Right ventricle myocardium superior (tissue), 1 donor: Measurements from ENCODE around the gene METTL6. TPM values are rescaled to one million over a fixed set of nuclear protein-coding genes. Genes with fewer than 3 reads are reported as not detected.

Experiments
- ATAC-seq: fragments of 200-7000 bp; cut with Tn5 transposase; one replicate; pipeline ENCODE4 v1.9.1; 2020; ENCODE audit warnings: mild to moderate bottlenecking; ENCODE audit not compliant: poor library complexity
- DNase-seq: peaks from one replicate; pipeline ENCODE4 v3.0.0-alpha.2; 2020
- intact Hi-C: fragments of 100-400 bp; cut with DNase I; formaldehyde crosslinking; loops from one replicate; pipeline ENCODE4 v1.11.2; 2022
- total RNA-seq: library from RNA; stranded (reverse); fragmentation: NEBNext Ultra II Directional; extraction: Animal tissue kit (Norgen Biotek cat#: 25700); gene quantifications from one replicate; pipeline ENCODE4 v1.2.1, GENCODE V29; 2021
- donor health status: DM: no; HTN: yes; CAD: no; lungs with severe emphysema.

The METTL6 gene
- total RNA-seq, 1 donor from 2014 or later = 8.5 TPM

DNA sequence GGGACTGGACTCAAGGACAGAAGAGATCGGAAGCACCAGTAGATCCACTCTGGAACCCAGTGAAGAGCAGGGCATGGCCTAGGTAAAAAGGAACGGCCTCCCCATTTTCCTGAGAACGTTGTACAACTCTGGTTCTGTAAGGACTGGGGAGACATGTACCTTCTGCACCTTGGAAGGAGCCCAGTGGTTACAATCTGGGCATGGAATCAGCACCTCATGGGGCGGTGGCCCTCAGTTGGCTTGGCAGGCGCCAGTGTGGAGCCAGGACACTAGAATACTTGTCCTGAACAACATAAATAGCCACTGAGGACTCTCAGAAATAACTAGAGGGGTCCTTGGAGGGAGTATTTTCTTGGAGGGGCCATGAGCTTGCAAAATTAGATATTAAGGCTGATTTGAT lies 25.6 kb upstream of the METTL6 start:
- DNase-seq (no peak), ATAC-seq (no peak)
- intact Hi-C loops = no loop called here

DNA sequence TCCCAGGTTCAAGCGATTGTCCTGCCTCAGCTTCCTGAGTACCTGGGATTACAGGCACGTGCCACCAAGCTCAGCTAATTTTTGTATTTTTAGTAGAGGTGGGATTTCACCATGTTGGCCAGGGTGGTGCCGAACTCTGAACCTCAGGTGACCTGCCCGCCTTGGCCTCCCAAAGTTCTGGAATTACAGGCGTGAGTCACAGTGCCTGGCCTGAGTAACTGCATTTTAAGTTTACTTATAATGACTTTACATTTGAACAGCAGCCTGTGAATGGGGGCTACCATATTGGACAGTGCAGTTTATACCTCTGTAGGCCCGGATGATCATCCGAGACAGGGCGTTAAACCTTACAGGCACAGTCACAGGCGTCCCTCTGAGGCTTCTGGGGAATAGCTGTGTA lies 24.8 kb upstream of the METTL6 start:
- intact Hi-C loops = no loop called here
- DNase-seq (no peak), ATAC-seq (no peak)

DNA sequence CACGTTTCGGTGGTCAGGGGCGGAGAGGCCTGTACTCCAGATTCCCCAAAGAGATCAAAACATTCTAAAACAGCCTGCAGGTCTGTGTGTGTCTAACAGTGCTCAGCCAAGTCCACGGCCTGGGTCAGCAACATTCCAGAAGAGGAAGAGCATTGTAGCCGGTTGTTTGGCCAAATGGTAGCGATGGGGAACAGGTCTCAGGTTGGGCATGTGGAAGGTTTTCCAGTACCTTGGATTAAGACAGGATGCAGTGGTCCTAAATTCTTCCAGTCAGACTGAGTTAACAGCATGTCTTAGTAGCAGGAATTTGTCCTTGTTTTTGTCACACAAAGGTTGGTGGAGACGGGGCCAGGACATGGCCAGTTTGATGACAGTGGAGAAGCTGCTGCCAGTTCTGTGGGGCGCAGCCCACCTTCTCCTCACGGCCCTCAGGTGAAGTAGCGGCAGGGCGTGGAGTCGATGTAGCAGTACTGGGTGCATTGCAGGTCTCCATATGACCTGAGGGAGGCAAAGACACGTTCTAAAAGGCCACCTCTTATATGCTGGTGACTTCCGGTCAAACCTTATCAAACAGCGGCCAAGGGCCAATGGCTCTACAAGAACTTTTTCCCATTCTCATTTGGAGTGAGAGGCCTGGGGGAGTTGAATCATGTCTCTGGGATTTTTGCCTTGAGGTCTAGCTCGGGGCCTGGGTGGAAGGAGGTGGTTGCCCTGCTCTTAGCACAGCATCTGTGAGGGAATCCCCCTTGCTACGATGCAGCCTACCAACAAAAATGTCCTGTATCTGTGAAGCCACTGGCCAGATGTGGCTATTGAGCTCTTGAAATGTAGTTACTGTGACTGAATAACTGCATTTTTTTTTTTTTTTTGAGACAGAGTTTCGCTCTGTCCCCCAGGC lies 24.1 kb upstream of the METTL6 start:
- no peak for ATAC-seq
- no peak for DNase-seq
- intact Hi-C loops = no loop called here

DNA sequence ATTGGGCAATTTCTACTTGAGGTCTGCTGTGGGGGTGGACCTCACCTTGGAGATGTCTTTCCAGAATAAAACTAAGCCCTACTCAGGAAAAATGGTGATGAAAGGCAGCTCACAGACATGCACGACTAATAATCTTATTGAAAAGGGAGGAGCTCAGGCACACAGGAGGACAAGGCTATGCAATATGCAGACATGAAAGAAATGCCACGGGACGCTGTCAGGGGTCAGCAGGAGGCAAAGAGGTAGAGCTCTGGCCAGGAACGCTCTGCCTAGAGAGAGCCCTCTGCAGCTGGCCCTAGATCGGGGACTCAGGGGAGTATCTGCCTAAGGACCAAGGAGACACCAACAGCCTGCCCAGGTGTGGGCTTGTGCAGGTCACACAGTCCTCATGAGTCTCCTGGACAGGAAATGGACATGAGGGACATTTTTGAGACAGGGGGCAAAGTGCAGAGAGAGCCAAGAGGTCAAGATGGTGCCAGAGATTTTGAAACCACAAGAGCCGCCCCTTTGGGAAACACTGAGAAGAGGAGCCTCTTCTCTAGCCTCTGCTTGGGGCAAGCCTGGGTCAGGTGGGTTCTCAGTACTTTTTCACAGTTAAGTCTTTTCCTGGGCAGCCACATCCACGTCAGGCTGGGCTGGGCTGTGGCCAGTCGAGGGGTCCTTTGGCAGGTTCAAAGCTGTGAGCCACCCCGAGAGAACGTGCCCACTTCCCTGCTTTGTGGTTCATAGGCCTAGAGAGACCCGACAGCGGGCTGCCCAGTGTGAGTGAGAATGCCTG lies 23.3 kb upstream of the METTL6 start:
- ATAC-seq (no peak), DNase-seq (no peak)
- intact Hi-C loops = no loop called here

DNA sequence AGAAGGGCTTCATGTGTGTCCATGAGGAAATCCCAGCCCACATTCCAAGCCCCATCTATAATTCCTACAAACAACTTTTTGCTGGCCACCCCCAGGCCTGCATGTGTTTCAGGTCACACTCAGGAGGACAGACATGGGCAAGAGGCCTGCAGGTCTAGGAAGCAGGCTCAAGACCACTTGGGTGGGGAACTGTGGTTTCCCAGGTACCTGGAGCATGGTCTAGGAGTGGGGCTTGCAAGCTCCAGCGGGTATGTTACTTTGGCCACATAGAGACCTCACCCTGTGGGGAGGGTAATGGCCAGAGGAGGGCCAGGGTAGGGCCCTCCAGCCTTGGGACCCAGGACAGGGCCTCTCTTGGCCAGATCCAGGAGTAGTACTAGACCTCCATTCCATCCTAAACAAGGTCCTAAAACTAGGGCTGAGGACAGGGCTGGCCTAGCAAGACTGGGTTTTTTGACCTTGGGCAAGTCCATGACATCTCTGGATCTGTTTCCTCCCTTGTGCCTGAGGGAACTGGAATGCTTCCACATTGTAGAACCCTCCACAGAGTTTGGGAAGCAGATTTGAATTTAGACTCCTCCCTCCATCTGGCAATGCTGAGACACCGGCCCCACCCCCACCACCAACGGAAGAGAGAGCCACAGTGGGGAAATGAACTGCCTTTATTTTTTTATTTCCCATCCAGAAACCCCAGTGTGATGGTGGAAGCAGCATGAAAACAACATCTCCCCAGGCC lies 22.3 kb upstream of the METTL6 start:
- intact Hi-C loops = no loop called here
- DNase-seq (no peak), ATAC-seq (no peak)

DNA sequence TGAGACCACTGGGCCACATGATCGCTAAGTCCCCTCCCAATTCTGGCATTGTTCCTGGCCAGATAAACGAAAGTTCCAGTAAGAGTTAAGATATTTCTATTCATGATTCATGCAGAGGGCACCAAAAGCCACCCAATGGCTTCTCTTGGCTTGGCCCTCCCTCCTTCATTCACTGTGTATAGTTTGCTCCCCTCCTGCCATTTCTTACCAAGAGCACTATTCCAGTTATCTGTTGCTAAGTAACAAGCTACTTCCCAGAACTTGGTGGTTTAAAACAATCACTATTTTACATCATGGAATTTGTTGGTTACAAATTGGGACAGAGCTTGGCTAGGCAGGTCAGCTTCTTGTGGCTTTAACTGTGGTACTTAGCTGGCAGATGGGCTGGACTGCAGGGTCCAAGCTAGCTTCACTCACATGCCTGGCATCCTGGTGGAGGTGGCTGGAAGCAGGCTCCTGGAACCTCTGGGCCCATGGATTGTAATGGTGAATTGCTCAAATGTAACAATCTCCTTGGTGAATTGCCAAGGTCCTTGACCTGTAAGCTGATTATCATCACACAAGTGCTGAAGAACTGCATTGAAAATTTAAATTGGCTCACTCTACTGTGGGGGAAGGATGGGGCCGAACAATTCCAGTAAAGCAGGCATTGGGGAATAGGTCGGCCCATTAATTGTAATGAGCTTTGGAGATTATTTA lies 16.6 kb upstream of the METTL6 start:
- DNase-seq = no peak
- no peak for ATAC-seq
- intact Hi-C loops = no loop called here

DNA sequence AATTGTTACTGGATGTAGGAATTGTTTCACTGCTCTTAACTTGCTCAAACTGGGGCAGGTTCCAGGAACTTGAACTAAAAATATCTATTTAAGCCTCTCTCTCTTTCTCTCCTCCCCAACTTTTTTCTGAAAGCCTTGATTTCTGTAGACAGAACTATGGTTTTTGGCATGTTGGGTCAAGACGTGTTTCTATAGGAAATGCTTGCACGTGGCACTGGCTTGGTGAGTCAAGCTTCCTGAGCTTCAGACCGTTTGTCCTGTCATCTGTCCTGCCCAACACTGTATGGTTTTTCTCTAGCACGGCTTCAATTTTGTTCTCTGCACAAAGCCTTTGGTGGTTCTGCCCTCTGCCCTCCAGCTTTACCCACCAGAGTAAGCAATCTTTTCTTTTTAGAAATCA lies 13.5 kb upstream of the METTL6 start:
- intact Hi-C loops = no loop called here
- no peak for DNase-seq
- no peak for ATAC-seq

DNA sequence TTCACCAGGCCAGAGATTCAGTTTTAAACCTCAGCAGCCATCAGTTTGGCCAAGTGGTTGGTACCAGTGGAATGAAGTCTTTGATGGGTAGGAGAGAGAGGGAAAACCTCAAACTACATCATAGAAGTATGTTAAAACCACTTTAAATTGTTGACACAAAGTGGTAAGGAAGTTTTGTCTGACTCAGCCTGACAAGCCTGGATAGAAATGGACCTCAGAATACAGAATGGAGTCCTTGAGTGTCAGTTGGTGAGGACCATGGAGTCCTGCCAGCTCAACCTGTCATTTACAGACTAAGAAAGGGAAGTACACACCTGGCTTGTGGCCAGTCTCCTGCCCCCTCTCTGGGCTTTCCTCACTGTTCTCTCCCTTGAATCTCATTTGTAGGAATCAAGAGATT lies 12.1 kb upstream of the METTL6 start:
- no peak for ATAC-seq
- intact Hi-C loops = no loop called here
- no peak for DNase-seq

DNA sequence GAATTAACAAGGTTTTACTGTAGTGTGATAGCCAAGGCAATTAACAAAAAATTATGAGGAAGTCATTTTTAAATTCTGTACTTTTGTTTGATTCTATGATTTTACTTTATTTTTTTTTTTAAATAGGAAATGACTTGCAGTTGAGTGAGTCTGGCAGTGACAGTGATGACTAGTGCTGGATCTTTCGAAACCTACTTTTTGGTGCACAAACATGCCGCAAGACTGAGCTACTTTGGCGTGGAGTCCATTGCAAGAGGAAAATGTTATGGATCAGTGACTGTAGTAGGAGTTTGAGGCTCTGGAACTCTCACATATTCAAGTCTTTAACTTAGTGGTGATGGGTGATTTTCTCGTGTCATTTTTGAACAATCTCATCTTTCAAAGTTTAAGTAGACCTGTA lies 11.6 kb upstream of the METTL6 start:
- no peak for DNase-seq
- intact Hi-C loops = no loop called here
- no peak for ATAC-seq

DNA sequence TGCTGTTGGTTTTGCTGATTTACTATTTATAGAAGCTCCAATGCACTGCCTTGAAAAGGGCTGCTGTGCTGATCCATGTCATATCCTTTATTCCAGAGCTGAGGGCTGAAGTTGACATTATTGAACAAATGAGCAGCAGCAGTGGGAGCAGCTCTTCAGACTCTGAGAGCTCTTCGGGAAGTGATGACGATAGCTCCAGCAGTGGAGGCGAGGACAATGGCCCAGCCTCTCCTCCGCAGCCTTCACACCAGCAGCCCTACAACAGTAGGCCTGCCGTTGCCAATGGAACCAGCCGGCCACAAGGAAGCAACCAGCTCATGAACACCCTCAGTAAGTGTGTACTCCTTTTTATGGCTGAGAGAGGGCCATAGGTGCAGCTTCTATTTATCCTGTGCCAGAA lies 8.9 kb upstream of the METTL6 start:
- ATAC-seq = no peak
- intact Hi-C loops = no loop called here
- no peak for DNase-seq

DNA sequence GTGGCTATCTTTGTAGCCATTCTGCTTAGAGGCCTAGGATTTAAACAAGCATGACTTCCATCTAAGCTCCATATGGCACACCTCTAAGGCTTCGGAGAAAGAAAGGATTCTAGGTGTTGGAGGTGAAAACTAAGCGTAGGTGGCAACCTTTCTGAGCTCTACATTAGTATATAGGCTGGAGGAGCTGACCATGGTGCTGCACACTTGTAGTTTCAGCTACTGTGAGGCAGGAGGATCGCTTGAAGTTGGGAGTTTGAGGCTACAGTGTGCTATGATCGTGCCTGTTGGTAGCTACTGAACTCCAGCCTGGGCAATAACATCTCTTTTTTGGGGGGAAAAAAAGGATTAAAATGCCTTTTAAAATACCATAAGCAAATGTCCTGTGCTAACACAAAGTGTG lies 7.4 kb upstream of the METTL6 start:
- ATAC-seq = no peak
- DNase-seq = no peak
- intact Hi-C loops = loop anchor here (5.0 kb wide), 1 partner anchor 123 kb away; no protein-coding TSS in a partner anchor

DNA sequence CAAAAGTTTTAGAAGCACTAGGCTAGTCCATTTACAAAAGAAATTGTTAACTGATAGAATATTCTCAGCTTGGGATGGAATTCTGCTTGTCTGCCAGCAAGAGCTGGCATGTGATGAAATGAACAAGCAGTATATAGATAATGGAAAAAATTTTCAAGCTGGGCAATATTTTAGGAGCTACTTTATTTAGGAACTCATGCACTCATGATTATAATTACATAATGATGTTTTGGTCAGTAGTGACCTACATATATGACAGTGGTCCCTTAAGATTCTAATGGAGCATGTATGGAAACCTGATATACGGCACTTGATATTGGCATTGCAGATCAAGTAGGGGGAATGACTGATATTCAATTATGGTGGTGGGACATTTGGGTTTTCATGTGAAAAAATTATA lies 6.2 kb upstream of the METTL6 start:
- intact Hi-C loops = loop anchor here (5.0 kb wide), 1 partner anchor 124 kb away; no protein-coding TSS in a partner anchor
- ATAC-seq (no peak), DNase-seq (no peak)

DNA sequence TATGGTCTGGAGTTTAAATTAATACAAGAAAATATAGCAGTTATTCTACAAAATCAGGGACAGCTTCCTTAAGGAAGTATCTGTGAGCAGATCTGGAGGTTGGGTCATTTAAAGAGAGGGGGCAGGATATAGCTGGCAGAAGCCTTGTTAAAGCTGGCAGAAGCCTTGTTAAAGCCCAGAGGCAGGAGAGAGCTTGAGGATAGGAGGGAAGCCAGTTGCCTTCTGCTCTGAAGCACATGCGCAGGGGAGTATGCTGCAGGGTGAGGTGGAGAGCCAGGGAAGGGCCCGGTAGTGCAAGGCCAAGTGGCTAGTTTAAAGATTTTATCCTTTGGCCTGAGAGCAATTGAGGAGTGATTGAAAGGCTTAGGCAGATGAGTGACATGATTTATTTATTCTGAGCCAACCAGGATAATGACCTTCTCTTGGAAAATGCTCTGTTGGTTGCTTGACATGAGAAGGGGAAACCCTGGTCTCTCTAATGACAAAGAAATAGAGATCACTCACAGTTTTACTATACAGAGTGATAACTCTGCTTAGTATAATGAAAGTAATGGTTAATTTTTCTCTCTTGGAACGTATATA lies 4.0 kb upstream of the METTL6 start:
- peak; percentile 45 for ATAC-seq
- no peak for DNase-seq
- intact Hi-C loops = loop anchor here (5.0 kb wide), 1 partner anchor 126 kb away; no protein-coding TSS in a partner anchor

DNA sequence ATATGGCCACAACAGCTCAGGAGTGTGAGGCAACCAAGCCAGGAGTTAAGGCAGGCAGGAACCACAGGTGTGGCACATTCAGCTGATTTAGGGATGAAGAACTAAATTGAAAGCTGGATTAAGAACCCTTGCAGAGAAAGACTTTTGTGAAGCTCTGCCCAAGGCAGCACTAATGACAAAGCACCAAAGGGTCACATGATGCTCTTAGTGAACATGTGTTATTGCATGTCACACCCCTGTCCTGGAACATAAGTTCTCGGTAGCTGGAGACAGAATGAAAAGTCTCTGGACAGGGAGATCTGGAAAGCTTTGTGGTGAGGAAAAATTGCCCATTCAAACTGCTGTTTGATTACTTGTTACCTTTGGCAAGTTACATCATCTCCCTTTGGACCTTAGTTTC lies 3.3 kb upstream of the METTL6 start:
- intact Hi-C loops = loop anchor here (5.0 kb wide), 1 partner anchor 127 kb away; no protein-coding TSS in a partner anchor
- ATAC-seq = no peak
- no peak for DNase-seq

DNA sequence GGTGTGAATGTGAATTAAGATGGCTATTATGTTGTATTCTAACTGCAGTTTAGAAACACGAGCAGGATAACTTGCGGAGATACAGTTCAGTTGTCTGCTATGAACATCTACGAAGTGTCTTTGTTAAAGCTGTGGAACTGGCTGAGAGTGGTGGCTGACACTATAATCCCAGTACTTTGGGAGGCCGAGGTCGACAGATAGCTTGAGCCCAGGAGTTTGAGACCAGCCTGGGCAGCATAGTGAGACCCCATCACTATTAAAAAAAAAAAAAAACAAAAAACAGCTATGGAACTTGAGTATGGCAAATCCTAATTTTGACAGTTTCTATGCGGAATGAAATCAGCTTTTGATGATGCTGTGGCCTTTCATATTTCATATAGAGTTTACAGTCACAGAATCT lies 1.7 kb upstream of the METTL6 start:
- ATAC-seq (no peak), DNase-seq (no peak)
- intact Hi-C loops = no loop called here

DNA sequence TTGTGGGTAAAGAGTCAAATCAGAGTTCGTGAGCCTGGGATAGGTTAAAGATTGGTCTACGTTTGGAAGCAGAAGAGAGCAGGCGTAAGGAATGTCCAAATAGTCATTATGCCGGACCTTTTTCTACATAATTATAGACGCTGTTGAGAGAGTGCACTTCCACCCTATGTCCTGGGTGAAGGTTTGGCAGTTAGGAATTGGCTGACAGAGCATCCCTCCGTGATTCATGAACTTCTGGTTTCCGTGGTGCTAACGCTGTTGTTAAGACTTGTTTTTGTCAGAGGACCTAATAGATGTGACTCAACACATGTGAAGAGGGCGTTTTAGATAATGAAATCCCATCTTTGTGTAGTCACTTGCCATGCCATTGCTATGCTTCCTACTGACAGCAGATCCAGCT lies 1.2 kb upstream of the METTL6 start:
- intact Hi-C loops = no loop called here
- no peak for DNase-seq
- ATAC-seq = no peak

DNA sequence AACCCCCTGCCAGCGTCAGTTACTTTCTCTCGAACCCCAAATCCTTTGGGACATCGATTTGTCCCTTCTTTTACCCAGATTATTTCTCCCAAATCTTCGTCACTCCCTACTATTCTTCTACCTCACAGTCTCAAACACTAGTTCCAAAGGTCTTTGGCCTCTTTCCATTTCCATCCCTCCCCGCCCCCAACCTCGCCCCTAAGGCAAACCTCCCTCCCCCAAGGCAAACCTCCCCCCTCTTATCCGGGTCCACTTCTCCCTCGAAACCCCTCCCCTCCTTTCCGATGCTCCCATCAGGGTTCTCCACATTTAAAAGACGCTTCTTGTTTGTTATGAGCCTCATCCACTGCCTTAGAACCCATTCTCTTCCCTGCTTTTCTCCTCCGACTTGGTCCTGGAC lies 637 bp upstream of the METTL6 start:
- intact Hi-C loops = no loop called here
- ATAC-seq (peak; percentile 13), DNase-seq (no peak)

DNA sequence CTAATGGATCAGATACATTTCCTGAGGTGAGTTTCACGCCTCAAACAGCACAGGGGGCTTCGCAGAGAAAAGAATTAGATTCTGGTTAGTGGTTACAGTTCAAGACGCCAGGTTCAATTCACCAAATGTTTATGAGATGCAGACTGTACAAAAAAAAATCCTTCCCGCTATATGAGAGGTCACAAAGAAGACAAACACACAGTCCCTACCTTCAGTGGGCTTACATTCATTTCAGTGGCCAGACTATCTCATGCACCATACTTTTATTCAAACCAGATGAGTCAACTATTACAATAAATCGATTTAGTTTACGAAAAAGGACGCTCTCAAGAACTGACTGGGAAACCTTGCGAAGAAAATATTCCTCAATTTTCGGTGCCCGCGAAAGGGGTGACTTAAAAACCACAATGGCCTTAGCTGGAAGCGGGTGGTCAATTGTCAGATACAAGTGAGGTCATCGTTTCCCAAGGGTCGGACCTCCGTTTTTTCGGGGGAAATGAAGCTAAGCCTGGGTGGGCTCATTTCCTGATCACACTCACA lies 695 bp downstream of the METTL6 start:
- intact Hi-C loops = no loop called here
- DNase-seq = no peak
- no peak for ATAC-seq
